UCSD-AML1 (cell line): ENCODE measurements around the gene LRP1-AS.
"Not testable (repeated sequence)": the region's sequence is repeated elsewhere in the genome, so short reads cannot be mapped to it uniquely, and the experiment has no call there.

ENCODE experiments used
- DNase-seq: peaks from one replicate; lab custom pipeline; 2025; ENCODE audit not compliant: unreplicated experiment; lab: John Stamatoyannopoulos, UW

The LRP1-AS gene

GRCh38 chr12:57123813-57124212, 23.6 kb downstream of the LRP1-AS start:
- DNase-seq: no peak

GRCh38 chr12:57120718-57121117, 26.7 kb downstream of the LRP1-AS start:
- DNase-seq: not testable (repeated sequence)

GRCh38 chr12:57119294-57120085, 27.9 kb downstream of the LRP1-AS start:
- DNase-seq: no peak

DNA sequence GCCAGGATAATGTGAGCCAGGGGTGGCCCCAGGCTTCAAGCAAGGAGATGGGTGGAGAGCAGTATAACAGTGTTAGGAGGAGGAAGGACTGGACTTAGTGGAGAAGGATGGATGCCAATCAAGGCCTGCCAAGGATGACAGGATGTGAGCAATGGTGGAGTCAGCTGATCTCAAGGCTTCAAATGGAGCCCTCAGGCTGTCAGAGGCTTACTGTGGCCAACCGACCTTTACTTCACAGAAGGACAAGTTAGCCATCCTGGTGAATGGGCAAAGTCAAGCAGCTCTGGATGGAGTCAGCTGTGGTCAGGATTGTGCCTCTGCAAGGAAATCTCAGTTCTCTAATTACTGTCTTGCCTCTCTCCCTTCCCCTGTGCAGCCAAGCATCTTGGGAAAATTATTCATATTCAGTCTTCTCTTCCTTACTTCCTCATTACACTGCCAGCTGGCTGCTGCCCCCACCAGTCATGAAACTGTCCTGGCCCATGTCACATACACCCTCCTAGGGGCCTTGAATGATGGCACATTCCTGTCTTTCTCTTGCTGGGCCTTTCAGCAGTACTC, 28.6 kb downstream of the LRP1-AS start:
- DNase-seq: no peak

DNA sequence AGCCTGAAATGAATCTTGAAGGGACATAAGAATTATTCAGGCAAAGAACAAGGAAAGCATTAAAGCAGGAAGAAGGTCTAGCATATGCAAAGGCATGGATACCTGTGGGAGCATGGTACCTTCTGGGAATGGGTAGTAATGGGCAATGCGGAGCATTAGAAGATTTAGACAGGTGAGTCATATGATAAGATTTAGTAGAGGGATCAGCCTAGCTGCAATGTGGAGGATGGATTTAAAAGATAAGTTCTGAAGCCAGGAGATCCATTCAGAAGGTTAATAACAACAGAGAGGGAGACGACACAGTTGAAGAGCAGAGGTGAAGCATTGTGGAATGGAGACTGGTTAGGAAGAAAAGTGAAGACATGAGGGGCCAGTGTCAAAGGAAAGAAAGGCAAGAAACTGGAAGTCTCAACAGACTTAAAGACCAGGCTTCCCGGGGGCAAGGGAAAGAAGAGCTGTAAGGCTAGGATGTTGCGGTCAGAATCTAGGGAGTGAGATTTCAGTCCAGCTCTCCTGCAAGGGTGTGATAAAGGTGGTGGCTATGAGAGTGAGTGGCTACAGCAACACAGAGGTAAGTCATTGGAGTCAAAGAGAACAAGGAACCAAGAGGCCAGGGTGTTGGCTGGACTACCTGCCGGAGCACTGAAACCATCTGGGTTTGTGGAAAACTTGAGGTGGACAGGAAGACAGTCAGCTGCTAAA, 30.7 kb downstream of the LRP1-AS start:
- DNase-seq: no peak

DNA sequence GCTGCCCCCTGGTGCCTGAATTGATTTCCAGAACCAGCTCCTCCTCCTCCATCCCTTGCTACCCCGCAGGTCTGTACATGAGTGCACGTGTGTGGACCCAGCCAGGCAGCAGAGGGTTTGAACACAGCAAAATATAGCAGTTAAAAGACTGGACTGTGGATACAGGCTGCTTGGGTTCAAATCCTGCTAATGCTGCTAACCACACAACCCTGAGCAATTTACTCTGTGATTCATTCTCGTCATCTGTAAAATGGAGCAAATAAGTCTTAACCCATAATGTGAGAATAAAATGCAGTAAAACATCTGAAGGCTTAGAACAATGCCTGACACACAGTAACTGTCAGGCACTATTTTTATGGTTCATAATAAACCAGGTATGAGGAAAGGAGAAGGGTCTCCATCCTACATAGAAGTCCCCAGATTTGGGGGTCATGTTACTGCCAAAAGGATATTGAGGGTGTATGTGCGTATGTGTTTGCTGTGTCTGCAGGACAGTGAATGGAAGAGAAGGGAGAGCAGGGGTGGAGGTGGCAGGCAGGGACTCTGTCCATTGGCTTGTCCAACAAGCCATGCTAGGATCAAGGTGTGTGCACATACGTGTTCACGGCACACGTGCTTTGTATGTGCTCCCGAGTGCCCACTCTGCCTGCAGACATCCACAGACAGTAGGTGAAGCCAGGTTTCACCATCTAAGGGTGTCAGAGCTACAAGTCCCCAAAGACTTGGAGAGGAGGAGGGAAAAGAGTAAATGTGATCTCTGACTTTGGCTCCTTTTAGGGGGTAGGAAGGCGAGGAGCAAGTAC, 34.7 kb downstream of the LRP1-AS start:
- no peak for DNase-seq

- DNase-seq: peak; percentile 81
These were observed 36.2 kb downstream of the LRP1-AS start, which contains the start of gene STAT6 for GRCh38 chr12:57111031-57111734. TSS of gene STAT6 (minus strand) at chr12:57111362. CDS start at chr12:57108278, 3,084 bp downstream.

- peak; percentile 63 for DNase-seq
These were observed 37.1 kb downstream of the LRP1-AS start for GRCh38 chr12:57110104-57111030.

- no peak for DNase-seq
These were observed 38.0 kb downstream of the LRP1-AS start for GRCh38 chr12:57109207-57110103.

- DNase-seq: no peak
These were observed 39.8 kb downstream of the LRP1-AS start for GRCh38 chr12:57107456-57108155.

DNA sequence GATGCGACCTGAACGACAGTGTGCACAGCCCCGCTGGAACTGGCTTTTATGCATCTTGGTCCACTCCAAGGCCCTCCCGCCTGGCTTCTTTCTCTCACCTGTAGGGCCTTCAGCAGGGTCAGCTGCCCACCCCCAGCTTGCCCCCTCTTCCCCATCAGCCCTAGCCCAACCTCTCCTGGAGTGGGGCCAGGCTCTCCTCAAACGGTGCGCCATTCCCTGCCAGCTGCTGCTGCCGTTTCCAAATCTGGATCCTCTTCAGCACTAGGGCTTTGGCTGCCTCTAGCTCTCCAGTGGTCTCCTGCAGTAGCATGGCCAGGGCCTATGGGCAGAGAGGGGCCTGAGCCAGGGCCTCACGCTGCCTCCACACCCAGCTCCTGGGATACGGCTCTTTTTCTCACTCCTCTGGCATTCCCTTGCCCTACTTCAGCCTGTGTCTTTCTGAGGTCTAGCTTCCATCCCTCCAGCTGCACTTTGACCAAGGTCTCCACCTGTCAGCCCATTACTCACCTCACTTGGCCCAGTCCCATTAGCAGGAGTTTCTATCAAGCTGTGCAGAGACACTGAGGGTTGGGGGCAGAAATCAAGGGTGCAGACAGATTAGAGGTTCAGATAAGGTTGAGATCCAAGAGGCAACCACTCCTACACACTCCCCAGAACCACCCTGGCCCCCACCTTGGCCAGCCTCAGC, 41.3 kb downstream of the LRP1-AS start:
- DNase-seq: no peak

DNA sequence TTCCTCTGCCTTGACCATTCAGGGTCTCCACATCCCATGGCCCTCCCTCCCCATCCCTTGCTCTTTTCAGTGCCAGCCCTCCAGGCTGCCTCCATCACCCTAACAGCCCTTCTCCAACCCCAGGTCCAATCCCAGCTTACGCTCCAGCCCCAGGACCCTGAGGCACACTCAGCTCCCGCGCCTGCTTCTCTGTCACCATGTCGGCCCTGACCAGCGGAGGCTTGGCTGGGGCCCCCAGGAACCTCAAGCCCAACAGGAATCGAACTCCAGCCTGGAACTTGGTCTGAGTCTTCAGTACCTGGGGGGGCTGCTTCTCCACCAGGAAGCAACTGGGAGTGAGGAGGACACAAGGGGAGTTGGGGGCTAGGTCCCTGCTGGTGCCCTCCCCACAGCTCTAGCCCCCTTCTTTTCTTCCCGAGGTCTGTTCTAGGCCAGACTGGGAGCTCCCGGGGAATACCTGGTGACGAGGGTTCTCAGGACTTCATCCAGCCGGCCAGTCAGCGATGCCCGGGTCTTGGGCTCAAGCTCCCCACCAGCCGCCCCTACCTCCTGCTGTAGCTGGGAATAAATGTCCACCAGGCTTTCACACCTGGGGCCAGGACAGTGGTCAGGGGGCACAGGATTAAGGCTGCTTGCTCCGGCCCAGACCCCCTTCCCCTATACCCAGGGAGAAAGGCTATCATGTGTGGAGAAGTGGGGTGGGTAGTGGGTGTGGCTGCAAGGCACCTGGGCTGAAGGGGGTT, 42.2 kb downstream of the LRP1-AS start:
- no peak for DNase-seq

DNA sequence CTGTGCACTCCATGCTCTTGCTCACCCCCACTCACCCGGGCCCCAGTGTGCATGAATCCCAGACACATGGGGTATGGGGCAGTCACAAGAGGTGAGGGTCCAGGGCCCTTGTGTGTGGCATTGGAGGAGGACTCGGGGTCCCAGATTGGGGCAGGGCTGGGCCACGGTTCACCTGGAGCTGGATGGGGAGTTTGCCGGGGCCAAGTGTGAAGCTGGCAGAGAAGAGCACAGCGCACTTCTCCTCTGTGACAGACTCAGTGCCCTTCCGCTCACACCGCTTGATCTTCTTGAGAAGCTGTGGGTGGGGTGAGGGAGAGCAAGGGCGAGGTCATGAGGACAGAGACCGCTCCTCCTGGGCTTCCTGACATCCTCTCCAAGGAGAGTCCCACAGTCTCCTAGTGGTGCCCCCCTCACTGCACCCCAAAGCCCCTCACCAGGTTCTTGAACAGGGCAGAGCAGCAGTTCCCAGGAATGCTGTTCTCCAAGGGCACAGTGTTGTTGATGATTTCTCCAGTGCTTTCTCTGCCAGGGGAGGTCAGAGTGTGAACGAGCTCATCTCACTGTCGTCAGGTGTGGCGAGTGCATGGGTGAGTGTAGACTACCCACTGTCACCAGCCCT, 43.0 kb downstream of the LRP1-AS start:
- DNase-seq: no peak

DNA sequence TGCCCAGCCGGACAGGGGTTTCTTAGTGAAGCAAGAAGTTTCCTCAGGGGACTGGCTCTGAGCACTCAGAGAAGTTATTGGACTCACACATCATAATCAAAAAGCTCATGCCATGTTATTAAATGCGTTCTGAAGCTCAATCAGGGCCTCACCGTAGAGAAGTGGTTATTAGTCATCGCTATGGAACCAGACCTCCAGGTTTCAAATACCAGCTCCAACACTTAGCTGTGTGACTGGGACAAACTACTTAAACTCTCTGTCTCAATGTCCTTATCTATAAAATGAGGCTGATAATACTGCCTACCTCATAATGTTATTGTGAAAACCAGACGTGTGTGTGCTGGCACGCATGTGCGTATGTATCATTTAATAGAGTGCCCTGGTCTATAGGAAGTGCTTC, 43.6 kb downstream of the LRP1-AS start:
- DNase-seq: no peak

DNA sequence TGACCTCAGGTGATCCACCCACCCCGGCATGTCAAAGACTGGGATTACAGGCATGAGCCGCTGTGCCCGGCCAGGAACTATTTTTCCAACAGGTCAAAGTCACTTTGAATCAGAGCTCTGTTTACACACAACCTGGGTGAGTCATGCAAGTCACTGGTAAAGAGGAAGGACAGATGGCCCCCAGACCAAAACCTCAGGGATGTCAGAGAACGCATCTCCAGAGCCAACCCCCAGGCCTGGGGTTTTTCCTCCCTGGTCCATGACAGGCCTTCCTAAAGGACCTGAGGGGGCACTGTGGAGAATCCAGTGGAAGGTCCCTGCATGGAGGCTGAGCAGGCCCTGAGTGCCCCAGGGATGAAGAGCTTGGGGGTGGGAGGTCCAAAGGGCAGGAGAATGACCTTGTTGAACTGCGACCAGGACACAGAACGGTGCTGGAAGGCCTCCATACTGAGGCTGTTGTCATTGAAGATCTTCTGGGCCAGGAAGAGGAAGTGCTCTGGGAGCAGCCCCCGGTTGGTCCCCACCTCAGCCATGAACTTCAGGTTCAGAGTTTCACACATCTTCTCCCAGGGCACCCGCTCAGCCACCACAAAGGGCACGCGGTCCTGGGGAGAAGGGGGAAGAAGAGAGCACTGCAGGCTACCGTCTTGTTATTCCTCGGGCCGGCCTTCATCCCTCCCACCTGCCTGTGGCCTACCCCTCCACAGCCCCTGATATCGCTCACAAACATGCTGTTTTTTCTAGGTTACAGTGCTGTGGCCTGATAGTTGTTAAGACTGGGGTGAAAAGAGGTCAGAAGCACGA, 45.3 kb downstream of the LRP1-AS start:
- DNase-seq: no peak
